Lower lobe of right lung (tissue), 2 donors: ENCODE data around the gene SERPINI1. TPM values are rescaled to one million over a fixed set of nuclear protein-coding genes. Genes with fewer than 3 reads are reported as not detected.

ENCODE experiments used
- ATAC-seq, 2 donors: fragments of 200-7000 bp; cut with Tn5 transposase; one replicate each; pipeline ENCODE4 v1.9.1; 2020 to 2022; ENCODE audit warnings: mild to moderate bottlenecking in 2 of 2, moderate library complexity in 2 of 2
- DNase-seq: peaks from one replicate; pipeline ENCODE4 v3.0.0-alpha.2; 2020
- H3K27ac ChIP-seq: fragments of 200-600 bp; one replicate; pipeline ENCODE4 v1.8.0; 2022
- H3K27me3 ChIP-seq: fragments of 200-600 bp; one replicate; pipeline ENCODE4 v1.8.0; 2022; ENCODE audit warnings: low read depth
- H3K36me3 ChIP-seq: fragments of 200-600 bp; one replicate; pipeline ENCODE4 v1.8.0; 2022; ENCODE audit warnings: mild to moderate bottlenecking
- H3K4me1 ChIP-seq: fragments of 200-600 bp; one replicate; pipeline ENCODE4 v1.8.0; 2022
- H3K4me3 ChIP-seq: fragments of 200-600 bp; one replicate; pipeline ENCODE4 v1.8.0; 2022; ENCODE audit warnings: mild to moderate bottlenecking
- H3K9me3 ChIP-seq: fragments of 200-600 bp; one replicate; pipeline ENCODE4 v1.8.0; 2022
- CTCF ChIP-seq: fragments of 200-600 bp; IDR thresholded peaks from one replicate; pipeline ENCODE4 v1.8.0; 2022; ENCODE audit warnings: antibody characterized with exemption, mild to moderate bottlenecking
- intact Hi-C: fragments of 100-400 bp; cut with DNase I; formaldehyde crosslinking; loops from one replicate; pipeline ENCODE4 v1.11.0; 2022
- total RNA-seq: library from RNA; stranded (reverse); fragmentation: NEBNext Ultra II Directional; extraction: Animal tissue kit (Norgen Biotek cat#: 25700); gene quantifications from one replicate; pipeline ENCODE4 v1.2.1, GENCODE V29; 2021
- donor health status: DM: no; HTN: yes; CAD: no; lungs with severe emphysema.

Gene SERPINI1
- total RNA-seq, 1 donor from 2014 or later: 6.7 TPM

- Histone ChIP-seq H3K27ac (no peak overlapping the region), H3K36me3 (no peaks in the 10 kb centered on the region), H3K4me1 (peaks cover 40% of the 10 kb centered on the region), H3K27me3 (no peaks in the 10 kb centered on the region), H3K4me3 (no peak overlapping the region), H3K9me3 (no peaks in the 10 kb centered on the region)
- ATAC-seq (peak; percentile 57 to 78), DNase-seq (no peak)
- intact Hi-C loops: no loop called here
- TF ChIP-seq CTCF: no peak
Measured at GRCh38 chr3:167728632-167729323, 6.7 kb upstream of the SERPINI1 start.

GRCh38 chr3:167729591-167729990, 5.9 kb upstream of the SERPINI1 start:
- H3K4me1 ChIP-seq: peaks cover 42% of the 10 kb centered on the region
- no peaks in the 10 kb centered on the region for H3K36me3 ChIP-seq
- no peaks in the 10 kb centered on the region for H3K27me3 ChIP-seq
- no peaks in the 10 kb centered on the region for H3K9me3 ChIP-seq
- DNase-seq: no peak
- TF ChIP-seq CTCF: no peak
- H3K4me3 ChIP-seq: no peak overlapping the region
- H3K27ac ChIP-seq: no peak overlapping the region
- no peak for ATAC-seq
- intact Hi-C loops: no loop called here

- intact Hi-C loops: no loop called here
- Histone ChIP-seq H3K9me3 (no peaks in the 10 kb centered on the region), H3K4me1 (peaks cover 41% of the 10 kb centered on the region), H3K36me3 (no peaks in the 10 kb centered on the region), H3K27ac (no peak overlapping the region), H3K4me3 (no peak overlapping the region), H3K27me3 (no peaks in the 10 kb centered on the region)
- no peak for TF ChIP-seq CTCF
- no peak for DNase-seq
- no peak for ATAC-seq
Measured at GRCh38 chr3:167731393-167731792, 4.1 kb upstream of the SERPINI1 start.

- H3K9me3 ChIP-seq: no peaks in the 10 kb centered on the region
- H3K27ac ChIP-seq: no peak overlapping the region
- TF ChIP-seq CTCF: no peak
- peaks cover 37% of the 10 kb centered on the region for H3K4me1 ChIP-seq
- H3K4me3 ChIP-seq: no peak overlapping the region
- H3K27me3 ChIP-seq: no peaks in the 10 kb centered on the region
- DNase-seq: no peak
- ATAC-seq: no peak
- intact Hi-C loops: no loop called here
- H3K36me3 ChIP-seq: no peaks in the 10 kb centered on the region
Measured at GRCh38 chr3:167732313-167733065, 3.0 kb upstream of the SERPINI1 start.

GRCh38 chr3:167733961-167734497, 1.5 kb upstream of the SERPINI1 start:
- Histone ChIP-seq H3K27ac (peak overlapping the region; percentile 93), H3K27me3 (no peaks in the 10 kb centered on the region), H3K9me3 (no peaks in the 10 kb centered on the region), H3K36me3 (no peaks in the 10 kb centered on the region), H3K4me3 (peak overlapping the region; percentile 90), H3K4me1 (peaks cover 24% of the 10 kb centered on the region)
- ATAC-seq: no peak
- intact Hi-C loops: no loop called here
- TF ChIP-seq CTCF: no peak
- no peak for DNase-seq
